Sigmoid colon (tissue), 7 donors: ENCODE results near the gene VAT1L. TPM values are rescaled to one million over a fixed set of nuclear protein-coding genes. Genes with fewer than 3 reads are reported as not detected.

Experiments used
- DNase-seq: peaks from one replicate; pipeline ENCODE4 v3.0.0-alpha.2; 2019
- H3K27ac ChIP-seq, 4 donors: fragments of 200-600 bp; sonication (generic); one replicate each; pipeline ENCODE4 v1.5.1; 2016 to 2019; ENCODE audit warnings: mild to moderate bottlenecking in 1 of 4
- H3K27me3 ChIP-seq, 3 donors: fragments of 200-600 bp; sonication (generic); one replicate each; pipeline ENCODE4 v1.5.1; 2019; ENCODE audit warnings: mild to moderate bottlenecking in 1 of 3
- H3K36me3 ChIP-seq, 4 donors: fragments of 200-600 bp; sonication (generic); one replicate each; pipeline ENCODE4 v1.5.1; 2016 to 2019
- H3K4me1 ChIP-seq, 4 donors: fragments of 200-600 bp; sonication (generic); one replicate each; pipeline ENCODE4 v1.5.1; 2017 to 2019
- H3K4me3 ChIP-seq, 4 donors: fragments of 200-600 bp; sonication (generic); one replicate each; pipeline ENCODE4 v1.5.1; 2017 to 2019; ENCODE audit warnings: mild to moderate bottlenecking in 2 of 4, moderate library complexity in 1 of 4
- H3K9me3 ChIP-seq, 4 donors: fragments of 200-600 bp in 3 of 4; sonication (generic) in 3 of 4; one replicate each; pipeline versions ENCODE4 v1.5.1 to v1.6.1; 2013 to 2019
- EP300 ChIP-seq, 4 donors: sonication (generic); formaldehyde crosslinking; IDR thresholded peaks; one replicate each; pipeline ENCODE4 v1.6.1; 2017; ENCODE audit warnings: antibody characterized with exemption in 4 of 4
- POLR2A ChIP-seq, 2 donors: fragments of 450-650 bp; IDR thresholded peaks; one replicate each; pipeline ENCODE4 v1.6.1; 2016; ENCODE audit warnings: antibody characterized with exemption in 2 of 2, mild to moderate bottlenecking in 2 of 2, moderate library complexity in 2 of 2
- POLR2AphosphoS5 ChIP-seq, 4 donors: sonication (generic); formaldehyde crosslinking; IDR thresholded peaks; one replicate each; pipeline ENCODE4 v1.6.1; 2017; ENCODE audit warnings: antibody characterized with exemption in 4 of 4
- WGBS, 2 donors: extraction: QIAGEN DNeasy Blood & Tissue Kit; methylation state at CpG; one replicate each; pipeline ENCODE4 v1.1.7; 2013; 5-methylcytosine and 5-hydroxymethylcytosine counted together
- intact Hi-C: fragments of 100-400 bp; cut with DNase I; formaldehyde crosslinking; loops from one replicate; pipeline ENCODE4 v1.15.1; 2023
- polyA plus RNA-seq, 3 donors: library from polyadenylated mRNA; stranded (reverse); fragments of 200-250 nt; gene quantifications; one replicate each; pipeline ENCODE4 v1.2.3, GENCODE V29; 2013
- total RNA-seq, 4 donors: library from RNA; depleted of rRNA; stranded (reverse); fragments of >200 nt; gene quantifications; one replicate each; pipeline ENCODE4 v1.1.0, GENCODE V29; 2016
- TF ChIP-seq, protein P1 (sequence below), 4 experiments: fragments of 450-650 bp in 3 of 4; fragments of 200-600 bp in 1 of 4; IDR thresholded peaks; one replicate each; pipeline ENCODE4 v1.5.1; 2016 to 2019; ENCODE audit warnings: antibody characterized with exemption in 4 of 4, mild to moderate bottlenecking in 3 of 4, moderate library complexity in 2 of 4
- donor health status: healthy with polysubstance abuse.
- donor health status: Bipolar disorder and iron deficiency.
- donor health status: healthy.

Gene VAT1L
- total and polyA plus RNA-seq, 7 donors, result 0.60 to 6.4 (median 4.5) TPM

DNA sequence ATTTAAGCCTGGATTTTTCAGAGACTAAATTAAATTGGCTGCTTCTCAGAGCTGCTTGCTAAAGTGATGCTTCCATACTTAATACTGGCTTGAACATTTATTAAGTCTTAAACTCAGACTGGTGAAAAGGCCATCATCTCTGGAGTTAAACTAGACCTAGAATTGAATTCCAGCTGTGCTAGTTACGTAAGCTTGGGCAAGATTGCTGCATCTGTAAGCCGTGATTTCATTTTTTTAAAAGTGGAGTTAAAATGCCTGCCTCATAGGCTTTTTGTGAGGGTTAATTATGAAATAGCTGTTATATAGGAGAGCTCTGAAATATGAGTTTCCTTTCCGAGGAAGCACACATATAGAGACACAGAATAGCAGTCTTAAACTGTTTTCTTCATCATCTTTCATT, 84.7 kb downstream of the VAT1L start:
- intact Hi-C loops, result no loop called here
- TF ChIP-seq, protein P1, sequence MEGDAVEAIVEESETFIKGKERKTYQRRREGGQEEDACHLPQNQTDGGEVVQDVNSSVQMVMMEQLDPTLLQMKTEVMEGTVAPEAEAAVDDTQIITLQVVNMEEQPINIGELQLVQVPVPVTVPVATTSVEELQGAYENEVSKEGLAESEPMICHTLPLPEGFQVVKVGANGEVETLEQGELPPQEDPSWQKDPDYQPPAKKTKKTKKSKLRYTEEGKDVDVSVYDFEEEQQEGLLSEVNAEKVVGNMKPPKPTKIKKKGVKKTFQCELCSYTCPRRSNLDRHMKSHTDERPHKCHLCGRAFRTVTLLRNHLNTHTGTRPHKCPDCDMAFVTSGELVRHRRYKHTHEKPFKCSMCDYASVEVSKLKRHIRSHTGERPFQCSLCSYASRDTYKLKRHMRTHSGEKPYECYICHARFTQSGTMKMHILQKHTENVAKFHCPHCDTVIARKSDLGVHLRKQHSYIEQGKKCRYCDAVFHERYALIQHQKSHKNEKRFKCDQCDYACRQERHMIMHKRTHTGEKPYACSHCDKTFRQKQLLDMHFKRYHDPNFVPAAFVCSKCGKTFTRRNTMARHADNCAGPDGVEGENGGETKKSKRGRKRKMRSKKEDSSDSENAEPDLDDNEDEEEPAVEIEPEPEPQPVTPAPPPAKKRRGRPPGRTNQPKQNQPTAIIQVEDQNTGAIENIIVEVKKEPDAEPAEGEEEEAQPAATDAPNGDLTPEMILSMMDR (IDR thresholded peaks at IDR 0.05), result no peak
- TF ChIP-seq EP300 (IDR thresholded peaks at IDR 0.05) (no peak), POLR2A (IDR thresholded peaks at IDR 0.05) (no peak), POLR2AphosphoS5 (IDR thresholded peaks at IDR 0.05) (no peak)
- H3K4me3 ChIP-seq, result no peak overlapping the region
- no peaks in the 10 kb centered on the region for H3K27me3 ChIP-seq
- no peak for DNase-seq
- H3K4me1 ChIP-seq, result no peaks in the 10 kb centered on the region
- no peaks in the 10 kb centered on the region for H3K36me3 ChIP-seq
- WGBS, 2 donors, result 83 to 85% methylated on average over 3 of the region's 3 CpGs
- no peak overlapping the region for H3K27ac ChIP-seq
- H3K9me3 ChIP-seq, result no peaks in the 10 kb centered on the region

DNA sequence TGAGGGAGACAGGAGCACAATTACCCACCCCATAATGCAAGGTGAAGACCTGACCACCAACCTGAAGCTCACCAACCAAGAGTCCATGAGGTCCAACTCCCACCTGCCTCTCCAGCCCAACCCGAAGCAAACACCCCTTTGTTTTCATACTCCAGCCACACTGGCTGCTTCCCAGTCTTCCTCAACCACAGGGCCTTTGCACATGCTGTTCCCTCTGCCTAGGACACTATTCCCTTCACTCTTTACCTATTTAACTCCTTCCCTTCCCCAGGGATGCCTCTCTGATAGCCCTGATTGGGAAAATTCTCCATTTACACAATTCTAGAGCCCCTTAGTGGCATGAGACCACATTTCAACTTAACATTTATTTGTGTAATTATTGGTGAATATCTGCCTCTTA, 86.0 kb downstream of the VAT1L start:
- WGBS, 2 donors, result 77 to 95% methylated on average over 1 of the region's 1 CpG
- no peak overlapping the region for H3K4me3 ChIP-seq

DNA sequence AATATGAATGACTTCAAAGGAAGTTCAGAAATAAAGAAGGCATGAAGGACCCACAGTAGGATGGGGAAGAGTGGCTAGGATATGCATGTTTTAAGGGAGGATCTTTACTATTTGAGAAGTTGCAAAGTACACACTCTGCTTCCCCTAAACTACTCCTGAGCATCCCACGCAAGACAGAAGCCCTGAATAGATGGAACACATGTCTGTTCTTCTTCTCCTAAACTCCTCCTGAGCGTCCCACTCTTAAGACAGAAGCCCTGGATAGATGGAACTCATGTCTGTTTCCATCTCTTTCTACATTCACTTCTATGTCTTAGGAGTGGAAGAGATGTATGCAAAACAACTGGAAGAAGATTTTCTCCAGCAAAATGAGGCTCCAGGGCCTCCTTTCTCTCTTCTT, 88.4 kb downstream of the VAT1L start:
- TF ChIP-seq EP300 (IDR thresholded peaks at IDR 0.05), result no peak
- no peak for TF ChIP-seq POLR2A (IDR thresholded peaks at IDR 0.05)
- TF ChIP-seq, protein P1 (IDR thresholded peaks at IDR 0.05), result no peak
- no peak for TF ChIP-seq POLR2AphosphoS5 (IDR thresholded peaks at IDR 0.05)
- Histone ChIP-seq H3K4me3 (no peak overlapping the region), H3K36me3 (no peaks in the 10 kb centered on the region), H3K27me3 (no peaks in the 10 kb centered on the region), H3K9me3 (no peaks in the 10 kb centered on the region), H3K4me1 (no peaks in the 10 kb centered on the region), H3K27ac (no peak overlapping the region)
- DNase-seq, result no peak
- intact Hi-C loops, result no loop called here
- WGBS, 2 donors, result 85 to 90% methylated on average over 2 of the region's 2 CpGs

More for the DNA sequence above, 86.0 kb downstream of the VAT1L start:
- intact Hi-C loops, result no loop called here
- H3K36me3 ChIP-seq, result no peaks in the 10 kb centered on the region
- no peaks in the 10 kb centered on the region for H3K27me3 ChIP-seq
- H3K9me3 ChIP-seq, result no peaks in the 10 kb centered on the region
- no peak for DNase-seq
- H3K27ac ChIP-seq, result no peak overlapping the region
- TF ChIP-seq EP300 (IDR thresholded peaks at IDR 0.05) (no peak), POLR2AphosphoS5 (IDR thresholded peaks at IDR 0.05) (no peak), POLR2A (IDR thresholded peaks at IDR 0.05) (no peak)
- TF ChIP-seq, protein P1 (IDR thresholded peaks at IDR 0.05), result no peak
- H3K4me1 ChIP-seq, result no peaks in the 10 kb centered on the region

DNA sequence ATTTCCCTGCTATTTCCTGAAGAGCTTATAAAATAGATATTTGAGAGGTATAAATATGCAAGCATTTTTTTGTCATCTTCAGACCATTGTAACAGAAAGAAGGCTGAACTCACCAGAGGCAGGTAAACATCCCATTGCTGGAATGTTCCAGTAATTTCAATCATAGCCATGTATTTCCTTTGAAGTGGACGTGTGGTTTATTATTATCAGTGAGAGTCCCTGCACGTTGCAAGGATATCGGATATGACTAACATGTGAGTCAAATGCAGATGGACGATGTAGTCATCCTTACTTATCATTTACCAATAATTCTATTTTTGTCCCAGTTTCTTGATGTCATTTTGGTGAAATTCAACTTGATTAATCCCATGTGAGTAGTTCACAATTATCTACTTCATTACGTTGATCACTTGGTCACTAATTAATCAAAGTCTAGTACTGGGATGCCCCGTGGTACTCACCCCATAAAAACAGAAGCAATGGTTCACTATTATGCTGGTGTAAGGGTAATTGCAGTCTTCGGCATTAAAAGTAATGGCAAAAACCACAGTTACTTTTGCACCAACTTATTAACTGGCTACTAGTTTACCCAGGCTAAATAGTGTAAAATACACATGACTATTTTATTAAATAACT, 89.5 kb downstream of the VAT1L start:
- Histone ChIP-seq H3K4me3 (no peak overlapping the region), H3K36me3 (no peaks in the 10 kb centered on the region), H3K27ac (no peak overlapping the region), H3K27me3 (no peaks in the 10 kb centered on the region), H3K4me1 (no peaks in the 10 kb centered on the region), H3K9me3 (no peaks in the 10 kb centered on the region)
- 81 to 88% methylated on average over 7 of the region's 7 CpGs for WGBS, 2 donors
- no peak for TF ChIP-seq POLR2A (IDR thresholded peaks at IDR 0.05)
- no peak for TF ChIP-seq EP300 (IDR thresholded peaks at IDR 0.05)
- no peak for TF ChIP-seq POLR2AphosphoS5 (IDR thresholded peaks at IDR 0.05)
- TF ChIP-seq, protein P1 (IDR thresholded peaks at IDR 0.05), result no peak
- no peak for DNase-seq
- intact Hi-C loops, result no loop called here
